Tibial nerve (tissue), 4 donors: ENCODE data around the gene MAN2B2. TPM values are rescaled to one million over a fixed set of nuclear protein-coding genes. Genes with fewer than 3 reads are reported as not detected.

Experiments
- DNase-seq, 2 donors: peaks; one replicate each; pipeline ENCODE4 v3.0.0-alpha.2; 2019; ENCODE audit warnings: low spot score in 2 of 2
- H3K27ac ChIP-seq, 4 donors: fragments of 200-600 bp; sonication (generic) in 3 of 4; one replicate each; pipeline ENCODE4 v1.5.1; 2017 to 2019; ENCODE audit warnings: mild to moderate bottlenecking in 1 of 4
- H3K27me3 ChIP-seq, 2 donors: fragments of 200-600 bp; sonication (generic) in 1 of 2; one replicate each; pipeline versions ENCODE4 v1.5.1 to v1.6.0; 2017 to 2019
- H3K36me3 ChIP-seq, 3 donors: fragments of 200-600 bp; sonication (generic); one replicate each; pipeline ENCODE4 v1.5.1; 2018 to 2019
- H3K4me1 ChIP-seq, 4 donors: fragments of 200-600 bp; sonication (generic) in 3 of 4; one replicate each; pipeline ENCODE4 v1.5.1; 2017 to 2019
- H3K4me3 ChIP-seq, 4 donors: fragments of 200-600 bp; sonication (generic) in 3 of 4; one replicate each; pipeline ENCODE4 v1.5.1; 2017 to 2019; ENCODE audit warnings: mild to moderate bottlenecking in 1 of 4, moderate library complexity in 1 of 4
- H3K9me3 ChIP-seq, 4 donors: fragments of 200-600 bp; sonication (generic) in 3 of 4; one replicate each; pipeline ENCODE4 v1.5.1; 2017 to 2019
- CTCF ChIP-seq, 5 experiments: fragments of 200-600 bp in 3 of 5; fragments of 450-650 bp in 2 of 5; sonication (generic) in 3 of 5; IDR thresholded peaks; one replicate each; pipeline ENCODE4 v1.5.1; 2016 to 2019; ENCODE audit warnings: antibody characterized with exemption in 5 of 5, mild to moderate bottlenecking in 3 of 5, moderate library complexity in 2 of 5
- EP300 ChIP-seq, 2 donors: sonication (generic); formaldehyde crosslinking; IDR thresholded peaks; one replicate each; pipeline ENCODE4 v1.6.1; 2017; ENCODE audit warnings: antibody characterized with exemption in 2 of 2, mild to moderate bottlenecking in 1 of 2
- POLR2A ChIP-seq, 2 donors: fragments of 450-650 bp; IDR thresholded peaks; one replicate each; pipeline ENCODE4 v1.6.1; 2017; ENCODE audit warnings: antibody characterized with exemption in 2 of 2, mild to moderate bottlenecking in 2 of 2, moderate library complexity in 2 of 2
- WGBS, 2 donors: methylation state at CpG; one replicate each; pipeline ENCODE4 v1.1.5; 2018; 5-methylcytosine and 5-hydroxymethylcytosine counted together
- total RNA-seq, 4 donors: library from RNA; depleted of rRNA; stranded (reverse); fragments of >200 nt; gene quantifications; one replicate each; pipeline ENCODE4 v1.1.0, GENCODE V29; 2016

Gene MAN2B2
- total RNA-seq, 4 donors from 2014 or later, result 33.0 to 66.3 (median 44.6) TPM

GRCh38 chr4:6565691-6566390 is 9.1 kb upstream of the MAN2B2 start:
- H3K27ac ChIP-seq, result no peak overlapping the region

GRCh38 chr4:6566391-6567190 is 8.4 kb upstream of the MAN2B2 start:
- Histone ChIP-seq H3K36me3 (no peaks in the 10 kb centered on the region), H3K9me3 (no peaks in the 10 kb centered on the region), H3K27me3 (peaks cover 0 to 39% of the 10 kb centered on the region in 2 donors), H3K4me1 (peaks cover 0 to 23% (median 12%) of the 10 kb centered on the region in 4 donors), H3K4me3 (no peak overlapping the region), H3K27ac (no peak overlapping the region)
- 69 to 73% methylated on average over 13 of the region's 13 CpGs for WGBS, 2 donors
- no peak for TF ChIP-seq CTCF (IDR thresholded peaks at IDR 0.05)
- no peak for TF ChIP-seq EP300 (IDR thresholded peaks at IDR 0.05)
- TF ChIP-seq POLR2A (IDR thresholded peaks at IDR 0.05), result no peak
- DNase-seq, result no peak

More at GRCh38 chr4:6565691-6566390, 9.1 kb upstream of the MAN2B2 start:
- Histone ChIP-seq H3K4me3 (no peak overlapping the region), H3K4me1 (peaks cover 0 to 23% (median 12%) of the 10 kb centered on the region in 4 donors), H3K27me3 (peaks cover 0 to 46% of the 10 kb centered on the region in 2 donors), H3K9me3 (no peaks in the 10 kb centered on the region), H3K36me3 (no peaks in the 10 kb centered on the region)
- DNase-seq, result no peak
- 63 to 72% methylated on average over 14 of the region's 14 CpGs for WGBS, 2 donors
- TF ChIP-seq CTCF (IDR thresholded peaks at IDR 0.05) (no peak), POLR2A (IDR thresholded peaks at IDR 0.05) (no peak), EP300 (IDR thresholded peaks at IDR 0.05) (no peak)

GRCh38 chr4:6567218-6567617 is 7.8 kb upstream of the MAN2B2 start:
- no peak for DNase-seq
- H3K9me3 ChIP-seq, result no peaks in the 10 kb centered on the region
- no peak overlapping the region for H3K27ac ChIP-seq
- H3K4me1 ChIP-seq, result peaks cover 0 to 22% (median 12%) of the 10 kb centered on the region in 4 donors
- H3K4me3 ChIP-seq, result no peak overlapping the region
- WGBS, 2 donors, result 78 to 88% methylated on average over 1 of the region's 1 CpG
- H3K36me3 ChIP-seq, result no peaks in the 10 kb centered on the region
- TF ChIP-seq CTCF (IDR thresholded peaks at IDR 0.05) (no peak), EP300 (IDR thresholded peaks at IDR 0.05) (no peak), POLR2A (IDR thresholded peaks at IDR 0.05) (no peak)
- peaks cover 0 to 32% of the 10 kb centered on the region in 2 donors for H3K27me3 ChIP-seq

- Histone ChIP-seq H3K9me3 (no peaks in the 10 kb centered on the region), H3K27me3 (peaks cover 0 to 23% of the 10 kb centered on the region in 2 donors), H3K4me3 (no peak overlapping the region), H3K4me1 (peaks cover 0 to 12% (median 7%) of the 10 kb centered on the region in 4 donors), H3K36me3 (no peaks in the 10 kb centered on the region), H3K27ac (no peak overlapping the region)
- no peak for TF ChIP-seq CTCF (IDR thresholded peaks at IDR 0.05)
- no peak for TF ChIP-seq EP300 (IDR thresholded peaks at IDR 0.05)
- no peak for TF ChIP-seq POLR2A (IDR thresholded peaks at IDR 0.05)
- no peak for DNase-seq
- WGBS, 2 donors, result 87 to 88% methylated on average over 7 of the region's 7 CpGs
Observed at GRCh38 chr4:6568148-6568547, 6.8 kb upstream of the MAN2B2 start.
